Progenitor cell of endocrine pancreas (in vitro differentiated cells): ENCODE results near the gene CHN2. TPM values are rescaled to one million over a fixed set of nuclear protein-coding genes. Genes with fewer than 3 reads are reported as not detected.

Source experiments
- DNase-seq: peaks from one replicate; pipeline ENCODE4 v3.0.0; 2021; ENCODE audit warnings: low spot score; ENCODE audit not compliant: unreplicated experiment
- H3K27ac Mint-ChIP-seq: 2 replicates; pipeline ENCODE4 v1.8.0; 2021; ENCODE audit warnings: mild to moderate bottlenecking, moderate library complexity, mixed read lengths
- H3K27me3 Mint-ChIP-seq: 2 replicates; pipeline ENCODE4 v1.8.0; 2021; ENCODE audit warnings: mixed read lengths
- H3K36me3 Mint-ChIP-seq: 2 replicates; pipeline ENCODE4 v1.8.0; 2022; ENCODE audit warnings: mixed read lengths; ENCODE audit not compliant: insufficient read depth
- H3K4me1 Mint-ChIP-seq: 2 replicates; pipeline ENCODE4 v1.8.0; 2021; ENCODE audit warnings: low read depth, mixed read lengths
- H3K4me3 Mint-ChIP-seq: 2 replicates; pipeline ENCODE4 v1.8.0; 2021; ENCODE audit warnings: low read depth, mild to moderate bottlenecking, moderate library complexity, mixed read lengths
- H3K9me3 Mint-ChIP-seq: 2 replicates; pipeline ENCODE4 v1.8.0; 2021; ENCODE audit warnings: low read depth, mixed read lengths
- CTCF ChIP-seq: fragments of 200-600 bp; sonication (generic); IDR thresholded peaks from one replicate; pipeline ENCODE4 v1.5.0; 2021; ENCODE audit warnings: antibody characterized with exemption, mild to moderate bottlenecking; ENCODE audit not compliant: unreplicated experiment
- total RNA-seq: library from RNA; stranded (reverse); gene quantifications from 2 replicates; pipeline ENCODE4 v1.2.1, GENCODE V29; 2021

CHN2 gene
- total RNA-seq, 1 donor from 2014 or later, result 22.0 TPM

DNA sequence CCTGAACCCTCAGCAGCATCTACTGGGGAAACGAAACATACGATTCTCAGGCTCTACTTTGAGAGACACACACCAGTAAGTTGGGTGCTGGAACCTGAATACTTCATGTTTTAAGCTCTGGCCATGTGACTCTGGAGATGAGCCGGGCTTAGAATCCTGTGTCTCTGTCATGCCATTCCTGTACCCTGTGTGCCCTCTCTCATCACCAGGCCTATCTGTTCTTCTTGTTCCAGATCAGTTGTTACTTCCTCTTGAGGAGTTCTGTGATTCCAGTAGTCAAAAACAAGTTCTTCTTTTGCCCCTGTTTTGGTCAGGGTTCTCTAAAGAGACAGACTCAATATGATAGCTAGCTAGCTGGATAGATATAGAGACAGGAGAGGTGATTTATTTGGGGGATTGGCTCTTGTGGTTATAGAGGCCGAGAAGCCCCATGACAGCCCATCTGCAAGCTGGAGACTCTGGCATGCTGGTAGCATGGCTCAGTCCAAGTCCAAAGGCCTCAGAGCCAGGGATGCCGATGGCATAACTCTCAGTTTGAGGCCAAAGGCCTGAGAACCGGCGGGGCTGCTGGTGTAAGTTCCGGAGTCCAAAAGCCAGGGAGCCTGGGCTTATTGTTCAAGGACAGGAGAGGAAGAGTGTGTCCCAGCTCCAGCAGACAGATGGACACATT, 54.3 kb downstream of the CHN2 start:
- Mint-ChIP-seq H3K4me3 (no peak overlapping the region), H3K27ac (peak overlapping the region; percentile 38), H3K36me3 (peaks cover 2% of the 10 kb centered on the region), H3K4me1 (peaks cover 23% of the 10 kb centered on the region), H3K27me3 (no peaks in the 10 kb centered on the region), H3K9me3 (no peaks in the 10 kb centered on the region)
- DNase-seq, result no peak
- TF ChIP-seq CTCF, result no peak

DNA sequence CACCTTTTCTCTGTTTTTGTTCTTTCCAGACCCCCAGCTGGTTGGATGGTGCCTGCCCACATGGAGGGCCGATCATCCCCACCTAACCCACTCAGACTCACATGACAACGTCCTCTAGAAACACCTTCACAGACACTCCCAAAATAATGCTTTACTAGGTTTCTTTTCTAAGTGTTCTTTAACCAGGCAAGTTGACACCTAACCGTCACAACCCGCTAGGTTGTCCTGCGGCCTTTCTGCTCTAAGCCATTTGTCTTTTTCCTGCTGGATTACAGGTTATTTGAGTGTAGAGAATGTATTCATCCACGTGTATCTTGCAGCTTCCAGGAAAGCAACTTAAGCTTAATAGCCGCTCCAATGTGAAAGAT, 54.8 kb downstream of the CHN2 start:
- Mint-ChIP-seq H3K27me3 (no peaks in the 10 kb centered on the region), H3K27ac (no peak overlapping the region), H3K4me1 (peaks cover 22% of the 10 kb centered on the region), H3K4me3 (no peak overlapping the region), H3K9me3 (no peaks in the 10 kb centered on the region), H3K36me3 (peaks cover 2% of the 10 kb centered on the region)
- no peak for TF ChIP-seq CTCF
- DNase-seq, result no peak

GRCh38 chr7:29249860-29250259, 55.3 kb downstream of the CHN2 start:
- no peak for DNase-seq
- TF ChIP-seq CTCF, result no peak
- no peak overlapping the region for H3K27ac Mint-ChIP-seq
- peaks cover 24% of the 10 kb centered on the region for H3K4me1 Mint-ChIP-seq
- no peaks in the 10 kb centered on the region for H3K9me3 Mint-ChIP-seq
- no peaks in the 10 kb centered on the region for H3K27me3 Mint-ChIP-seq
- no peak overlapping the region for H3K4me3 Mint-ChIP-seq
- H3K36me3 Mint-ChIP-seq, result peaks cover 2% of the 10 kb centered on the region

DNA sequence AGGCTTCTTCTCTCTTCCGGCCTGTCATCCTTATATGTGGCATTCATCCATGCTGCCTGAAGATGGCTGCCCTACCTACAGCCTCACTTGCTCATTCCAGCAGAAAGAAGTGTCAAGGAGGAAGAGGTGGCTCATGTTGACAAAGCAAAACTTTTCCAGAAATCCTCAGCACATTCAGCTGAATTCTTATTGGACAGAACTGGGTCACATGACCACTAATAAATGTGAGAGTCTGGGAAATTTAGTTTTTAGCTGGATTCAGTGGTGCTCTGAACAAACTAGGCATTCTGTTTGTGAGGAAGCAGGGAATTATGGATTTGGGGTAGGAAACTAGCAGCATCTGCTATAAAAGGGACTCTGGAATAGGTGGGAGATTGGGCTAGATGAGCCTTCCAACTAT, 58.6 kb downstream of the CHN2 start:
- Mint-ChIP-seq H3K27me3 (no peaks in the 10 kb centered on the region), H3K4me3 (no peak overlapping the region), H3K27ac (no peak overlapping the region), H3K36me3 (no peaks in the 10 kb centered on the region), H3K4me1 (peaks cover 11% of the 10 kb centered on the region), H3K9me3 (no peaks in the 10 kb centered on the region)
- no peak for TF ChIP-seq CTCF
- DNase-seq, result no peak

GRCh38 chr7:29254591-29254990, 60.0 kb downstream of the CHN2 start:
- no peak overlapping the region for H3K4me3 Mint-ChIP-seq
- no peak overlapping the region for H3K27ac Mint-ChIP-seq
- DNase-seq, result no peak

More at GRCh38 chr7:29254591-29254990, 60.0 kb downstream of the CHN2 start:
- no peaks in the 10 kb centered on the region for H3K27me3 Mint-ChIP-seq
- H3K9me3 Mint-ChIP-seq, result no peaks in the 10 kb centered on the region
- peaks cover 9% of the 10 kb centered on the region for H3K4me1 Mint-ChIP-seq
- H3K36me3 Mint-ChIP-seq, result peaks cover 1% of the 10 kb centered on the region
- no peak for TF ChIP-seq CTCF
